Measurements from ENCODE around the gene GPR15LG. TPM values are rescaled to one million over a fixed set of nuclear protein-coding genes. Genes with fewer than 3 reads are reported as not detected.
"Not testable (repeated sequence)": the region's sequence is repeated elsewhere in the genome, so short reads cannot be mapped to it uniquely, and the experiment has no call there.

Gene GPR15LG
- total and polyA plus RNA-seq, 2 donors (not counting 3 experiments of a cell fraction or from before 2014, with no cell fraction given): not detected

GRCh38 chr10:84179059-84179710 is 5.6 kb downstream of the GPR15LG start:
- Histone ChIP-seq H3K27ac (ENCODE audit: insufficient read depth, low read depth, low read length) (no peak overlapping the region), H3K4me2 (ENCODE audit: insufficient read depth, low read length) (no peak overlapping the region), H3K36me3 (ENCODE audit: control insufficient read depth in 2 of 2, extremely low read depth in 1 of 2, insufficient read depth in 2 of 2, low read length in 2 of 2) (no peaks in the 10 kb centered on the region), H4K20me1 (replicated peaks; ENCODE audit: control insufficient read depth, extremely low read depth, insufficient read depth, low read length) (no peaks in the 10 kb centered on the region), H3K4me1 (ENCODE audit: control insufficient read depth, extremely low read depth, insufficient read depth, low read length) (no peaks in the 10 kb centered on the region), H2AFZ (ENCODE audit: low read depth, low read length) (no peak overlapping the region), H3K79me2 (ENCODE audit: control insufficient read depth, insufficient read depth, low read length) (no peaks in the 10 kb centered on the region), H3K9me3 (replicated peaks; ENCODE audit: control insufficient read depth, insufficient read depth, low read length) (no peaks in the 10 kb centered on the region), H3K27me3 (ENCODE audit: control insufficient read depth in 2 of 2, insufficient read depth in 2 of 2, low read length in 2 of 2) (no peaks in the 10 kb centered on the region), H3K4me3 (replicated peaks in 1 of 3; ENCODE audit: insufficient read depth in 1 of 3, low read depth in 1 of 3, low read length in 3 of 3) (no peak overlapping the region), H3K9ac (replicated peaks; ENCODE audit: extremely low read depth, insufficient read depth, low read length) (no peak overlapping the region), H3K9me1 (replicated peaks; ENCODE audit: control insufficient read depth, extremely low read depth, insufficient read depth, low read length) (no peaks in the 10 kb centered on the region)
- DNase-seq (ENCODE audit: low read depth, low spot score) (no peak), FAIRE-seq (no peak)
- ChIA-PET CTCF (no interaction called here), POLR2A (no interaction called here)
- dilution Hi-C loops (cut with MboI; ENCODE audit: extremely low pct_ligation_motif_present, low sequenced_read_pairs) (no loop called here), intact Hi-C loops (cut with micrococcal nuclease) (no loop called here)
- no TSS peak for BruUV-seq (replicated peaks)
- TF ChIP-seq EZH2 (IDR thresholded peaks at IDR 0.05; ENCODE audit: borderline replicate concordance, low read depth, low read length, severe bottlenecking): no peak
- TF ChIP-seq MAX (IDR thresholded peaks at IDR 0.05; ENCODE audit: insufficient read depth, insufficient read length): no peak
- no peak for TF ChIP-seq POLR2A (IDR thresholded peaks at IDR 0.05; ENCODE audit: low read depth, low read length)
- no peak for TF ChIP-seq FOS (IDR thresholded peaks at IDR 0.05; ENCODE audit: borderline replicate concordance, insufficient read depth, low read length)
- TF ChIP-seq POLR2AphosphoS5 (IDR thresholded peaks at IDR 0.05; ENCODE audit: insufficient read depth, low read depth, low read length): no peak
- no peak for TF ChIP-seq CTCF (IDR thresholded peaks at IDR 0.05; ENCODE audit: extremely low read depth in 1 of 2, insufficient read depth in 1 of 2, low read depth in 1 of 2, low read length in 2 of 2)
- TF ChIP-seq GATA2 (IDR thresholded peaks at IDR 0.05; ENCODE audit: insufficient read depth, insufficient read length, low read depth, low read length): no peak
- no peak for TF ChIP-seq JUN (IDR thresholded peaks at IDR 0.05; ENCODE audit: borderline replicate concordance, insufficient read depth, insufficient read length, low read depth)
- no peak for TF ChIP-seq MYC (IDR thresholded peaks at IDR 0.05; ENCODE audit: low read depth, low read length)

GRCh38 chr10:84180386-84180785 is 6.8 kb downstream of the GPR15LG start:
- H3K4me3 ChIP-seq (replicated peaks in 1 of 3; ENCODE audit: insufficient read depth in 1 of 3, low read depth in 1 of 3, low read length in 3 of 3); dilution Hi-C loops (cut with MboI; ENCODE audit: extremely low pct_ligation_motif_present, low sequenced_read_pairs); H4K20me1 ChIP-seq (replicated peaks; ENCODE audit: control insufficient read depth, extremely low read depth, insufficient read depth, low read length); H3K9me3 ChIP-seq (replicated peaks; ENCODE audit: control insufficient read depth, insufficient read depth, low read length); CTCF ChIA-PET; DNase-seq (ENCODE audit: low read depth, low spot score); H3K27me3 ChIP-seq (ENCODE audit: control insufficient read depth in 2 of 2, insufficient read depth in 2 of 2, low read length in 2 of 2); H3K9me1 ChIP-seq (replicated peaks; ENCODE audit: control insufficient read depth, extremely low read depth, insufficient read depth, low read length); H3K27ac ChIP-seq (ENCODE audit: insufficient read depth, low read depth, low read length); FAIRE-seq; H3K36me3 ChIP-seq (ENCODE audit: control insufficient read depth in 2 of 2, extremely low read depth in 1 of 2, insufficient read depth in 2 of 2, low read length in 2 of 2); H3K79me2 ChIP-seq (ENCODE audit: control insufficient read depth, insufficient read depth, low read length); POLR2A ChIA-PET; BruUV-seq (replicated peaks); H3K4me1 ChIP-seq (ENCODE audit: control insufficient read depth, extremely low read depth, insufficient read depth, low read length); intact Hi-C loops (cut with micrococcal nuclease); H2AFZ ChIP-seq (ENCODE audit: low read depth, low read length); H3K9ac ChIP-seq (replicated peaks; ENCODE audit: extremely low read depth, insufficient read depth, low read length); H3K4me2 ChIP-seq (ENCODE audit: insufficient read depth, low read length): not testable (repeated sequence)

All from endothelial cell of umbilical vein (primary cell).